MM.1S (cell line): ENCODE data around the gene SUMO1.

Experiments used
- DNase-seq: peaks from one replicate; pipeline ENCODE4 v3.0.0-alpha.2; 2015
- H2AFZ ChIP-seq: fragments of 300-600 bp; sonication (generic); 2 replicates; pipeline ENCODE4 v1.6.0; 2016; ENCODE audit warnings: antibody characterized with exemption, low read length
- H3F3A ChIP-seq: fragments of 300-600 bp; sonication (generic); 2 replicates; pipeline ENCODE4 v1.6.1; 2016; ENCODE audit warnings: mild to moderate bottlenecking, antibody characterized with exemption, low read length, moderate library complexity, mixed read lengths; ENCODE audit not compliant: insufficient read depth
- H3K27ac ChIP-seq: fragments of 300-600 bp; sonication (generic); 2 replicates; pipeline ENCODE4 v1.5.1; 2016; ENCODE audit warnings: mild to moderate bottlenecking, low read length
- H3K27me3 ChIP-seq: fragments of 300-600 bp; sonication (generic); replicated peaks from 2 replicates; pipeline ENCODE4 v1.6.0; 2016; ENCODE audit warnings: low read length; ENCODE audit not compliant: insufficient read depth
- H3K36me3 ChIP-seq: fragments of 300-600 bp; sonication (generic); replicated peaks from 2 replicates; pipeline ENCODE4 v1.6.1; 2016; ENCODE audit warnings: mild to moderate bottlenecking, low read length, mixed read lengths; ENCODE audit not compliant: insufficient read depth
- H3K4me1 ChIP-seq: fragments of 300-600 bp; sonication (generic); 2 replicates; pipeline ENCODE4 v1.6.1; 2016; ENCODE audit warnings: low read length, mixed read lengths
- H3K4me2 ChIP-seq: fragments of 300-600 bp; sonication (generic); 2 replicates; pipeline ENCODE4 v1.6.0; 2016; ENCODE audit warnings: low read depth, low read length
- H3K4me3 ChIP-seq: fragments of 300-600 bp; sonication (generic); 2 replicates; pipeline ENCODE4 v1.5.1; 2016; ENCODE audit warnings: low read length, mixed read lengths
- H3K79me2 ChIP-seq: fragments of 300-600 bp; sonication (generic); 2 replicates; pipeline ENCODE4 v1.6.1; 2016; ENCODE audit warnings: mixed run types, low read length, mixed read lengths
- H3K9ac ChIP-seq: fragments of 300-600 bp; sonication (generic); 2 replicates; pipeline ENCODE4 v1.6.1; 2016; ENCODE audit warnings: low read length, mixed read lengths
- H3K9me2 ChIP-seq: fragments of 300-600 bp; sonication (generic); replicated peaks from 2 replicates; pipeline ENCODE4 v1.6.1; 2016; ENCODE audit warnings: mild to moderate bottlenecking, low read length, mixed read lengths; ENCODE audit not compliant: insufficient read depth
- H3K9me3 ChIP-seq: fragments of 300-600 bp; sonication (generic); replicated peaks from 2 replicates; pipeline ENCODE4 v1.6.1; 2016; ENCODE audit warnings: mild to moderate bottlenecking, low read length, mixed read lengths; ENCODE audit not compliant: insufficient read depth
- H4K20me1 ChIP-seq: fragments of 300-600 bp; sonication (generic); 2 replicates; pipeline ENCODE4 v1.6.1; 2016; ENCODE audit warnings: mild to moderate bottlenecking, low read length, moderate library complexity, mixed read lengths; ENCODE audit not compliant: insufficient read depth
- CTCF ChIP-seq: fragments of 300-600 bp; sonication (generic); IDR thresholded peaks from 2 replicates; pipeline ENCODE4 v1.5.1; 2016; ENCODE audit warnings: antibody characterized with exemption, low read length, mixed read lengths
- EZH2 ChIP-seq: fragments of 300-600 bp; sonication (generic); optimal IDR thresholded peaks from 2 replicates; pipeline ENCODE3; 2017; ENCODE audit warnings: low read depth, mild to moderate bottlenecking, antibody characterized with exemption, low read length, mixed read lengths
- EZH2phosphoT487 ChIP-seq: fragments of 300-600 bp; sonication (generic); IDR thresholded peaks from 2 replicates; pipeline ENCODE4 v1.6.1; 2018; ENCODE audit warnings: antibody characterized with exemption, low read length

Gene SUMO1

GRCh38 chr2:202161151-202161835 is 77.1 kb downstream of the SUMO1 start:
- Histone ChIP-seq H3K9me3 (no peaks in the 10 kb centered on the region), H3K27me3 (no peaks in the 10 kb centered on the region), H3K36me3 (no peaks in the 10 kb centered on the region), H3K9me2 (no peaks in the 10 kb centered on the region), H3K4me2 (no peak overlapping the region), H2AFZ (no peak overlapping the region), H3K79me2 (no peaks in the 10 kb centered on the region), H3K27ac (no peak overlapping the region), H3K9ac (no peak overlapping the region), H4K20me1 (no peaks in the 10 kb centered on the region), H3K4me3 (no peak overlapping the region), H3K4me1 (no peaks in the 10 kb centered on the region), H3F3A (no peaks in the 10 kb centered on the region)
- TF ChIP-seq EZH2 = no peak
- no peak for TF ChIP-seq CTCF
- TF ChIP-seq EZH2phosphoT487 = no peak
- no peak for DNase-seq

GRCh38 chr2:202158796-202159195 is 79.6 kb downstream of the SUMO1 start:
- Histone ChIP-seq H3K27me3 (no peaks in the 10 kb centered on the region), H3K4me1 (no peaks in the 10 kb centered on the region), H3K79me2 (no peaks in the 10 kb centered on the region), H3K9me3 (no peaks in the 10 kb centered on the region), H4K20me1 (no peaks in the 10 kb centered on the region), H3K9ac (no peak overlapping the region), H3F3A (no peaks in the 10 kb centered on the region), H2AFZ (no peak overlapping the region), H3K9me2 (no peaks in the 10 kb centered on the region), H3K4me3 (no peak overlapping the region), H3K4me2 (no peak overlapping the region), H3K27ac (no peak overlapping the region), H3K36me3 (no peaks in the 10 kb centered on the region)
- no peak for DNase-seq
- TF ChIP-seq CTCF (no peak), EZH2 (no peak), EZH2phosphoT487 (no peak)

GRCh38 chr2:202157211-202157990 is 81.0 kb downstream of the SUMO1 start:
- no peaks in the 10 kb centered on the region for H3K79me2 ChIP-seq
- H3K27ac ChIP-seq = no peak overlapping the region
- H4K20me1 ChIP-seq = no peaks in the 10 kb centered on the region
- H3K4me1 ChIP-seq = no peaks in the 10 kb centered on the region
- no peak overlapping the region for H3K9ac ChIP-seq
- DNase-seq = no peak
- H2AFZ ChIP-seq = no peak overlapping the region
- no peaks in the 10 kb centered on the region for H3K36me3 ChIP-seq
- TF ChIP-seq EZH2phosphoT487 (no peak), CTCF (no peak), EZH2 (no peak)
- no peaks in the 10 kb centered on the region for H3K9me2 ChIP-seq
- no peaks in the 10 kb centered on the region for H3F3A ChIP-seq
- no peak overlapping the region for H3K4me3 ChIP-seq
- H3K9me3 ChIP-seq = no peaks in the 10 kb centered on the region
- no peaks in the 10 kb centered on the region for H3K27me3 ChIP-seq
- no peak overlapping the region for H3K4me2 ChIP-seq
